Glomerular endothelial cell (primary cell): ENCODE data around the gene DLG4. TPM values are rescaled to one million over a fixed set of nuclear protein-coding genes. Genes with fewer than 3 reads are reported as not detected.

ENCODE experiments used
- DNase-seq: peaks from one replicate; pipeline ENCODE4 v3.0.0-alpha.2; 2011; ENCODE audit warnings: low read depth, low spot score; ENCODE audit errors: extremely low read depth
- total RNA-seq: library from RNA; depleted of rRNA; stranded (reverse); fragments of >200 nt; gene quantifications from 2 replicates; pipeline ENCODE4 v1.2.3, GENCODE V29; 2015

DLG4 gene
- total RNA-seq, 1 donor from 2014 or later, result 22.3 TPM

GRCh38 chr17:7233701-7234082, 14.1 kb upstream of the DLG4 start:
- no peak for DNase-seq

GRCh38 chr17:7232114-7232513, 12.5 kb upstream of the DLG4 start:
- no peak for DNase-seq

- DNase-seq, result no peak
Measured at GRCh38 chr17:7229504-7229903, 9.9 kb upstream of the DLG4 start.

- DNase-seq, result no peak
Measured at GRCh38 chr17:7228920-7229319, 9.3 kb upstream of the DLG4 start.

GRCh38 chr17:7226721-7227710, 7.4 kb upstream of the DLG4 start:
- DNase-seq, result no peak

GRCh38 chr17:7225711-7226331, 6.2 kb upstream of the DLG4 start:
- no peak for DNase-seq

GRCh38 chr17:7224661-7225111, 5.0 kb upstream of the DLG4 start:
- no peak for DNase-seq

- DNase-seq, result no peak
Measured at GRCh38 chr17:7224110-7224509, 4.5 kb upstream of the DLG4 start.

GRCh38 chr17:7223375-7223774, 3.7 kb upstream of the DLG4 start:
- no peak for DNase-seq

GRCh38 chr17:7222972-7223292, 3.3 kb upstream of the DLG4 start:
- no peak for DNase-seq

- no peak for DNase-seq
Measured at GRCh38 chr17:7222093-7222971, 2.7 kb upstream of the DLG4 start.

- DNase-seq, result no peak
Measured at GRCh38 chr17:7221278-7222092, 1.8 kb upstream of the DLG4 start.

GRCh38 chr17:7220593-7221277, 1.1 kb upstream of the DLG4 start:
- no peak for DNase-seq

GRCh38 chr17:7219229-7219811, 316 bp downstream of the DLG4 start:
- DNase-seq, result no peak

GRCh38 chr17:7218758-7219157, 878 bp downstream of the DLG4 start:
- no peak for DNase-seq

- no peak for DNase-seq
Measured at GRCh38 chr17:7218166-7218565, 1.5 kb downstream of the DLG4 start.

GRCh38 chr17:7217113-7217987, 2.3 kb downstream of the DLG4 start:
- DNase-seq, result no peak
